Stimulated activated CD4-positive, alpha-beta T cell treated with anti-CD3 and anti-CD28 coated beads, TNF-alpha, amount 100 ng/mL, for 1 hour (primary cell): ENCODE results near the gene DPP3.

Source experiments
- DNase-seq, 3 donors: peaks; one replicate each; pipeline ENCODE4 v3.0.0-alpha.2; 2020; ENCODE audit warnings: low read depth in 3 of 3, low spot score in 1 of 3

DPP3 gene

GRCh38 chr11:66555416-66555815, 75.2 kb downstream of the DPP3 start:
- DNase-seq = no peak

DNA sequence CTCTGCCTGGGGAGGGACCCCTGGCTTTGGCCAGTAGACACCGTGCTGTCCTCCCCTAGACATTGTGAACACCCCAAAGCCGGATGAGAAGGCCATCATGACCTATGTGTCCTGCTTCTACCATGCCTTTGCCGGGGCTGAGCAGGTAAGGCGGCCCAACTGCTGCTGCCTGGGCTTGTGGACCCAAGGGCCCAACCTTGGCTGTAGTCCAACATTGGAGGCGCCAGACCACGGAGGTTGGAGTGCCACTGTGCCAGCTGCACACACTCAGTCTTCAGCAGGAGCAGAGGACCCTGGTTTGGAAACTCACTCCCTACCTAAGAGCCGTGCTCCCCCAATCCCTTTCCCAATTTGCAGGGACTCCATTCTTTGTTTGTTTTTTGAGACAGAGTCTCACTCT, 75.9 kb downstream of the DPP3 start:
- DNase-seq = no peak

- DNase-seq = no peak
Measured at GRCh38 chr11:66557733-66558326, 77.6 kb downstream of the DPP3 start.
